PFSK-1 (cell line): Measurements from ENCODE around the gene ZNF697.

Source experiments
- FOXP2 ChIP-seq: optimal IDR thresholded peaks from 2 replicates; pipeline ENCODE3; 2011; ENCODE audit warnings: borderline replicate concordance, control low read depth, inconsistent platforms; ENCODE audit not compliant: insufficient read depth; ENCODE audit errors: extremely low read length, extremely low read depth
- POLR2AphosphoS5 ChIP-seq: IDR thresholded peaks from 2 replicates; pipeline ENCODE4 v1.6.1; 2012; ENCODE audit warnings: low read depth, mild to moderate bottlenecking, control low read depth, low read length, moderate library complexity
- REST ChIP-seq, 2 experiments: IDR thresholded peaks; 2 replicates each; pipeline versions ENCODE4 v1.6.1 to v1.8.0; 2011 to 2012; ENCODE audit warnings: low read depth in 2 of 2, low read length in 2 of 2, control low read depth in 1 of 2, inconsistent platforms in 1 of 2, mild to moderate bottlenecking in 1 of 2, moderate library complexity in 1 of 2; ENCODE audit not compliant: insufficient read depth in 1 of 2
- SIN3A ChIP-seq: IDR thresholded peaks from 2 replicates; pipeline ENCODE4 v1.6.1; 2012; ENCODE audit warnings: mild to moderate bottlenecking, low read length, moderate library complexity, borderline replicate concordance; ENCODE audit not compliant: insufficient read depth
- TAF1 ChIP-seq: IDR thresholded peaks from 2 replicates; pipeline ENCODE4 v1.6.1; 2012; ENCODE audit warnings: low read length, control low read depth, borderline replicate concordance; ENCODE audit not compliant: insufficient read depth

Gene ZNF697

GRCh38 chr1:119655154-119655553, 7.1 kb upstream of the ZNF697 start:
- TF ChIP-seq SIN3A (no peak), POLR2AphosphoS5 (no peak), REST (IDR thresholded peaks at IDR 0.05; ENCODE audit: insufficient read depth in 1 of 2, low read depth in 2 of 2, low read length in 2 of 2) (no peak), TAF1 (no peak), FOXP2 (no peak)

- TF ChIP-seq POLR2AphosphoS5 (no peak), SIN3A (no peak), FOXP2 (no peak)
Observed at GRCh38 chr1:119653839-119654170, 5.7 kb upstream of the ZNF697 start.

DNA sequence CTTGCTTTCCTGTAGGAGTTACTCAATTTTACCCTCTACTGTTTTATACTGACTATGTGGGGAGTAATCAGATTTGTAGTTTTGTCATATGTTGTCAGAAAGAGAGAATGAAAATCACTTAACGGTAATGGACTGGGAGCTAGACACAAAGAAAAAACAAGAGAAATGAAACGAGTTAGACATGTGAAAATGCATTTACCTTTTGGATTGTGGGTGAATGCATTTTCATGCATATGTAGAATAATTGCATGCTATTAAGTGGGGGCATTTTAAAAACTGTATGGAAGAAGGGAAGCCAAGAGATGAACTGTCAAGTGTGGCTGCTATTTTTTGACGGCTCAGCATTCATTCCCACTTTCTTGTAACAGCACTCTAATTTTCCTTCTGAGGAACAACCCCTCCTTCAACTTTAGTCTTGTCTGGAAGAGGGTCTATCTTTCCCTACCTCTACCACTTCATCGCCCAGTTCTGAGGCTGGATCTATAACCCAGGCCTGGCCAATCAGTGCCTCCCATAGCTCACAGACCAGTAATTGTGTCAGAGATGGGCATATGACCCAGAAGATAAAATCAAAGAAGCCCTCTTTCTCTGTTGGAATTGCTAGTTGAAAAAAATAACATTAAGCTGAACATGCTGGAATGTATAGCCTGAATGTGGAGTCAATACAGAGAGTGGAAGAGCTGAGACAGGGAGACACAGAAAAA, 5.2 kb upstream of the ZNF697 start:
- TF ChIP-seq POLR2AphosphoS5, result no peak
- no peak for TF ChIP-seq SIN3A
- TF ChIP-seq REST (IDR thresholded peaks at IDR 0.05; ENCODE audit: insufficient read depth in 1 of 2, low read depth in 2 of 2, low read length in 2 of 2), result no peak
- no peak for TF ChIP-seq TAF1
- TF ChIP-seq FOXP2, result no peak

DNA sequence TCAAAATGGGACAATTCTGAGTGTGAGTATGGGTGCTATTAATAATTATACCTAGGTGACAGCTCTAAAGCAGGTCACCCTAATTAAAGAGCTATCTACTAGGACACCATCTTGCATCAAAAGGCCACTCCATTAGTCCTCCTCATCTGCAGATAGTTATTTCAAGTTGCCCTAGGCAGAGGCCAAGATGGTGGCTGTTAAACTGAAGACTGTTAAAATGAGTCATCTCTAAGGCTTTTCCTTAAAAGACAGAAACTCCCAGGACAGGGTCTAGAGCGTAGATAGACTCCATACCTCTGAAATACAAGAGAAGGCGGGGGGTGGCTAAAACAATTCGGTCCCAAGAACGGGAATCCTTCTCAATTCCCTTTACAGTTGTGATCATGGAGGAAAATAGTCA, 4.5 kb upstream of the ZNF697 start:
- no peak for TF ChIP-seq REST (IDR thresholded peaks at IDR 0.05; ENCODE audit: insufficient read depth in 1 of 2, low read depth in 2 of 2, low read length in 2 of 2)
- TF ChIP-seq SIN3A, result no peak
- TF ChIP-seq TAF1, result no peak
- TF ChIP-seq POLR2AphosphoS5, result no peak
- TF ChIP-seq FOXP2, result no peak

- TF ChIP-seq POLR2AphosphoS5 (no peak), FOXP2 (no peak), REST (IDR thresholded peaks at IDR 0.05; ENCODE audit: insufficient read depth in 1 of 2, low read depth in 2 of 2, low read length in 2 of 2) (no peak), SIN3A (no peak), TAF1 (no peak)
Observed at GRCh38 chr1:119651641-119652040, 3.6 kb upstream of the ZNF697 start.
